Transverse colon (tissue), 3 donors: ENCODE measurements around the gene SCN4B.

Source experiments
- CTCF ChIP-seq, 5 experiments: fragments of 200-600 bp in 3 of 5; fragments of 450-650 bp in 2 of 5; sonication (generic) in 3 of 5; IDR thresholded peaks; 1 replicate in 2 of 5; 2 replicates in 3 of 5; pipeline ENCODE4 v1.5.1; 2016 to 2017; ENCODE audit warnings: antibody characterized with exemption in 5 of 5, inconsistent platforms in 3 of 5, mild to moderate bottlenecking in 2 of 5, moderate library complexity in 1 of 5
- EP300 ChIP-seq: sonication (generic); formaldehyde crosslinking; IDR thresholded peaks from one replicate; pipeline ENCODE4 v1.6.1; 2017; ENCODE audit warnings: antibody characterized with exemption, low read depth

- TF ChIP-seq EP300 (no peak), CTCF (IDR thresholded peaks at IDR 0.05) (no peak)
Measured at GRCh38 chr11:118148856-118149255, 3.8 kb downstream of the SCN4B start.
